ENCODE measurements around the gene YIF1A. TPM values are rescaled to one million over a fixed set of nuclear protein-coding genes. Genes with fewer than 3 reads are reported as not detected.

Gene YIF1A
- polyA plus RNA-seq, 1 of the 3 experiments (the other 2 are of a cell fraction) = 123 TPM

DNA sequence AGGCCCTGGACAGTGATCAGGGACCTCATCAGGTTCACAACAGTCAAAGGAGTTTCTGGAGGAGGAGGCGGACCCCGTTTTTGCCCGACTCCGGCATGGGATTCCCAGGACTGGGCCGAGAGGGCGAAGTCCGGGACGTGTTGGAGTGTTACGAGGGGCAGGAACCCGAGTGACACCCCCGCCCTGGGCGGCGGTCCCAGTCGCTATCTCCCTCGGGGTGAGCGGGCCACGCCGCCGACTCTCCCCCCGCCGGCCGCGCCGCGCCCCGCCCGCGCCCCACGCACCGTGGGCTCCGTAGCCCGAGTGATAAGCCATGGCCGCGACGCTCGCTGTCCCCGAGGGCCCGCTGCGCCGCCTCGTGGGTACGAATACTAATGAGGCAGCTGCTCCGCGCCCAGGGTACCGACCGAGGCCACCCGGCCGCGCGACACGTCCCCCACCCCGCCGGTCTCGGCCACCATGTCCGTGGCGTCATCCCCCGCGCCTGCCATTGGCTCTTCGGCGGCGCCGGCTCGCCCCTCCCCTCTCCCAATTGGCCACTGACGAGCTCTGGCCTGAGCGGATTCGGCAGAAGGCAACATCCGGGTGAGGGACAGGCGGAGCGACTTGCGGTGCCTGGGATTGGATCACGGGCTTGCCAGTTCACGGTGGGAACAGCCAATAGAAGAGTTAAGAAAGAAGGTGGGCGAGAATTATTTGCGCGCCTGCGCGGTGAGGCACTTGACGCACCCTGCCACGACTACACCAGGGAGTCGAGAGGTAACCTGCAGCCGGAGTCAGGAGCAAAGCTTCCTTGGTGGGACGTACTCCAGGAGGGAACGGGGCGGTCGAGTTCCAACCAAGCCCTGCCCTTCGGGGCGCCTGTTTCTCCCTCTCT lies at the start of gene YIF1A (continued):
- TF ChIP-seq, protein P1, sequence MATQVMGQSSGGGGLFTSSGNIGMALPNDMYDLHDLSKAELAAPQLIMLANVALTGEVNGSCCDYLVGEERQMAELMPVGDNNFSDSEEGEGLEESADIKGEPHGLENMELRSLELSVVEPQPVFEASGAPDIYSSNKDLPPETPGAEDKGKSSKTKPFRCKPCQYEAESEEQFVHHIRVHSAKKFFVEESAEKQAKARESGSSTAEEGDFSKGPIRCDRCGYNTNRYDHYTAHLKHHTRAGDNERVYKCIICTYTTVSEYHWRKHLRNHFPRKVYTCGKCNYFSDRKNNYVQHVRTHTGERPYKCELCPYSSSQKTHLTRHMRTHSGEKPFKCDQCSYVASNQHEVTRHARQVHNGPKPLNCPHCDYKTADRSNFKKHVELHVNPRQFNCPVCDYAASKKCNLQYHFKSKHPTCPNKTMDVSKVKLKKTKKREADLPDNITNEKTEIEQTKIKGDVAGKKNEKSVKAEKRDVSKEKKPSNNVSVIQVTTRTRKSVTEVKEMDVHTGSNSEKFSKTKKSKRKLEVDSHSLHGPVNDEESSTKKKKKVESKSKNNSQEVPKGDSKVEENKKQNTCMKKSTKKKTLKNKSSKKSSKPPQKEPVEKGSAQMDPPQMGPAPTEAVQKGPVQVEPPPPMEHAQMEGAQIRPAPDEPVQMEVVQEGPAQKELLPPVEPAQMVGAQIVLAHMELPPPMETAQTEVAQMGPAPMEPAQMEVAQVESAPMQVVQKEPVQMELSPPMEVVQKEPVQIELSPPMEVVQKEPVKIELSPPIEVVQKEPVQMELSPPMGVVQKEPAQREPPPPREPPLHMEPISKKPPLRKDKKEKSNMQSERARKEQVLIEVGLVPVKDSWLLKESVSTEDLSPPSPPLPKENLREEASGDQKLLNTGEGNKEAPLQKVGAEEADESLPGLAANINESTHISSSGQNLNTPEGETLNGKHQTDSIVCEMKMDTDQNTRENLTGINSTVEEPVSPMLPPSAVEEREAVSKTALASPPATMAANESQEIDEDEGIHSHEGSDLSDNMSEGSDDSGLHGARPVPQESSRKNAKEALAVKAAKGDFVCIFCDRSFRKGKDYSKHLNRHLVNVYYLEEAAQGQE (IDR thresholded peaks at IDR 0.05; ENCODE audit: low read depth, low read length) = no peak
- TF ChIP-seq TCF12 (IDR thresholded peaks at IDR 0.05) = no peak
- peak; percentile 86 for TF ChIP-seq YY1 (IDR thresholded peaks at IDR 0.05; ENCODE audit: low read depth)
- peak; percentile 67; the same call in 1 of the 2 replicates for TF ChIP-seq MXI1 (IDR thresholded peaks at IDR 0.05; ENCODE audit: low read depth, low read length)
- TF ChIP-seq SIN3A (IDR thresholded peaks at IDR 0.05; ENCODE audit: borderline replicate concordance, low read depth, low read length) = no peak
- TF ChIP-seq JUND (IDR thresholded peaks at IDR 0.05) = no peak
- no peak for TF ChIP-seq GATA2 (CRISPR knock-in tag; IDR thresholded peaks at IDR 0.05)

DNA sequence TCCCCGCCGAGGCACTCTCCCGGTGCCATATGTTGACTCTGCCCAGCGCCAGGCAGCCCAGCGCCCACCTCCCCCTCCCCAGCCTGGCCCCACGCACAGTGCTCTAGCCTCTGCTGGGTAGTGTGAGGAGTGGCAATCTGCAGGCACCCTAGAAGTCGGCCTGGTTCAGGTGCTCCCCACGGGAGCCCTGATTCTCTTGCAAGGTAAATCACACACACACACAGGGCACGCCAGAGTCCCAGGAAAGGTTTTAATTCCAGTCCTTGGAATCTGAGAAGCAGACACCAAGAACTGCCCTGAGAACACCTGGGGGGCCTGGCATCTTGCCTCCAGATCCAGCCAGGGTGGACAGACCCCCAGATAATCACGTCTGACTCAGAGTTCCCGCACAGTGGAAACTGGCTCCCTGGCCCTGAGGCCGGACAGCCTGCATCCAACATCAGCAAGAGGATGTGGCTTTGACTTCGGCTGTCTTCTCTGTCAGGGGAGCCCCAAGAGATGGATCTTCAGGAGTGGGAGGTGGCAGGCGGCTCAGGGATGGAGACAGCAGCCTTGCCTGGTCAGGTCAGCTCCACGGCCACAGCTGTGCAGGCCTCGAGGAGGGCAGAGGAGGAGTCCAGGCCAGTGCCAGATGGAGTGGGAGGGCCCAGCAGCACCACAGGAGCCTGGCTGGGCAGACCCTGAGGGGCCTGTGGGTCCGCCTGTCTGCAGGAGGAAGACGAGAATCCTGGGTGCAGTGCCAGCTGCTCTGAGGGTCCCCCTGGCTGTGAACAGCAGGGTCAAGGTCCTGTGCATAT lies 48.4 kb upstream of the YIF1A start:
- Histone ChIP-seq H3K9ac (peak overlapping the region; percentile 87), H3K9me3 (no peaks in the 10 kb centered on the region), H3K4me2 (peak overlapping the region; percentile 90), H4K20me1 (ENCODE audit: insufficient read depth) (no peaks in the 10 kb centered on the region; the same call in 1 of the 2 replicates), H3K36me3 (replicated peaks in 1 of 2; ENCODE audit: control insufficient read depth in 1 of 2, insufficient read depth in 2 of 2, low read length in 1 of 2) (peaks cover 15 to 47% of the 10 kb centered on the region in 2 experiments), H3K79me2 (ENCODE audit: insufficient read depth) (peaks cover 20% of the 10 kb centered on the region), H3K27ac (ENCODE audit: low read depth in 2 of 2, low read length in 1 of 2) (peak overlapping the region; percentile 94), H3K9me2 (no peaks in the 10 kb centered on the region), H3F3A (replicated peaks; ENCODE audit: insufficient read depth) (peaks cover 10% of the 10 kb centered on the region), H3K4me3 (ENCODE audit: low read depth in 2 of 2, low read length in 1 of 2) (no peak overlapping the region), H2AFZ (ENCODE audit: low read depth) (no peak overlapping the region), H3K4me1 (ENCODE audit: control insufficient read depth in 1 of 2, insufficient read depth in 2 of 2, low read depth in 1 of 2, low read length in 1 of 2) (peaks cover 27 to 44% of the 10 kb centered on the region in 2 experiments), H3K27me3 (ENCODE audit: insufficient read depth) (no peaks in the 10 kb centered on the region)
- ChIA-PET CTCF (interaction anchor here (0.9 to 8.8 kb wide), 11 partner anchors 9 to 78 kb away, joined by 3 to 280 read pairs (median 4); partner anchors contain the start of genes B4GAT1, CD248 and TMEM151A), POLR2A (interaction anchor here (1.6 to 3.2 kb wide), 2 partner anchors 25 kb away, joined by 8 to 33 read pairs; no protein-coding TSS in a partner anchor)
- DNase-seq = peak; percentile 75
- TF ChIP-seq RFX5 (IDR thresholded peaks at IDR 0.05; ENCODE audit: low read length) (0 out of 2 replicates have a peak, but pooled peaks have one; percentile 4), POLR2AphosphoS5 (IDR thresholded peaks at IDR 0.05; ENCODE audit: low read depth, low read length) (no peak), GABPA (IDR thresholded peaks at IDR 0.05; ENCODE audit: low read depth) (no peak), FOXJ3 (CRISPR knock-in tag; IDR thresholded peaks at IDR 0.05) (0 out of 2 replicates have a peak, but pooled peaks have one; percentile 43), SMC3 (IDR thresholded peaks at IDR 0.05; ENCODE audit: low read depth, low read length) (no peak), TEAD4 (IDR thresholded peaks at IDR 0.05; ENCODE audit: borderline replicate concordance, insufficient read depth) (no peak), GATA2 (CRISPR knock-in tag; IDR thresholded peaks at IDR 0.05) (no peak), RXRA (IDR thresholded peaks at IDR 0.05; ENCODE audit: borderline replicate concordance, low read depth) (no peak), FOSL2 (IDR thresholded peaks at IDR 0.05; ENCODE audit: borderline replicate concordance, low read depth) (no peak)
- TF ChIP-seq, protein P2, sequence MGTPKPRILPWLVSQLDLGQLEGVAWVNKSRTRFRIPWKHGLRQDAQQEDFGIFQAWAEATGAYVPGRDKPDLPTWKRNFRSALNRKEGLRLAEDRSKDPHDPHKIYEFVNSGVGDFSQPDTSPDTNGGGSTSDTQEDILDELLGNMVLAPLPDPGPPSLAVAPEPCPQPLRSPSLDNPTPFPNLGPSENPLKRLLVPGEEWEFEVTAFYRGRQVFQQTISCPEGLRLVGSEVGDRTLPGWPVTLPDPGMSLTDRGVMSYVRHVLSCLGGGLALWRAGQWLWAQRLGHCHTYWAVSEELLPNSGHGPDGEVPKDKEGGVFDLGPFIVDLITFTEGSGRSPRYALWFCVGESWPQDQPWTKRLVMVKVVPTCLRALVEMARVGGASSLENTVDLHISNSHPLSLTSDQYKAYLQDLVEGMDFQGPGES (IDR thresholded peaks at IDR 0.05; ENCODE audit: low read depth, low read length) = no peak
- TF ChIP-seq, protein P3, sequence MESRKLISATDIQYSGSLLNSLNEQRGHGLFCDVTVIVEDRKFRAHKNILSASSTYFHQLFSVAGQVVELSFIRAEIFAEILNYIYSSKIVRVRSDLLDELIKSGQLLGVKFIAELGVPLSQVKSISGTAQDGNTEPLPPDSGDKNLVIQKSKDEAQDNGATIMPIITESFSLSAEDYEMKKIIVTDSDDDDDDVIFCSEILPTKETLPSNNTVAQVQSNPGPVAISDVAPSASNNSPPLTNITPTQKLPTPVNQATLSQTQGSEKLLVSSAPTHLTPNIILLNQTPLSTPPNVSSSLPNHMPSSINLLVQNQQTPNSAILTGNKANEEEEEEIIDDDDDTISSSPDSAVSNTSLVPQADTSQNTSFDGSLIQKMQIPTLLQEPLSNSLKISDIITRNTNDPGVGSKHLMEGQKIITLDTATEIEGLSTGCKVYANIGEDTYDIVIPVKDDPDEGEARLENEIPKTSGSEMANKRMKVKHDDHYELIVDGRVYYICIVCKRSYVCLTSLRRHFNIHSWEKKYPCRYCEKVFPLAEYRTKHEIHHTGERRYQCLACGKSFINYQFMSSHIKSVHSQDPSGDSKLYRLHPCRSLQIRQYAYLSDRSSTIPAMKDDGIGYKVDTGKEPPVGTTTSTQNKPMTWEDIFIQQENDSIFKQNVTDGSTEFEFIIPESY (IDR thresholded peaks at IDR 0.05; ENCODE audit: borderline replicate concordance, low read depth) = no peak
- WGBS (ENCODE audit: low lambda C conversion rate) = 23% methylated on average over 11 of the region's 18 CpGs

All from SK-N-SH (cell line).